Caco-2 (cell line): ENCODE data around the gene PIK3CG. TPM values are rescaled to one million over a fixed set of nuclear protein-coding genes. Genes with fewer than 3 reads are reported as not detected.
"Not testable (repeated sequence)": the region's sequence is repeated elsewhere in the genome, so short reads cannot be mapped to it uniquely, and the experiment has no call there.

Experiments
- BruUV-seq: library from RNA; stranded (reverse); fragments of 400-500 nt; replicated peaks from 2 replicates; lab custom pipeline; 2021; lab: Mats Ljungman, UMichigan
- CTCF ChIA-PET: fragments of 300-600 bp; sonication (Branson Sonifier 250); formaldehyde crosslinking; loops from one replicate; lab custom pipeline; 2022; ENCODE audit warnings: antibody characterized with exemption; lab: Charles Lee
- POLR2A ChIA-PET: fragments of 300-600 bp; sonication (Branson Sonifier 250); formaldehyde crosslinking; loops from one replicate; lab custom pipeline; 2022; ENCODE audit warnings: antibody characterized with exemption; lab: Charles Lee
- DNase-seq, 2 experiments: peaks; one replicate each; pipeline versions ENCODE4 v3.0.0 to v3.0.0-alpha.2; 2020 to 2022
- H3K27me3 ChIP-seq: replicated peaks from 2 replicates; pipeline ENCODE4 v1.6.0; 2011; ENCODE audit warnings: low read length; ENCODE audit not compliant: control insufficient read depth, insufficient read depth
- H3K36me3 ChIP-seq: 2 replicates; pipeline ENCODE4 v1.5.1; 2011; ENCODE audit warnings: low read length; ENCODE audit not compliant: control insufficient read depth, insufficient read depth
- H3K4me1 ChIP-seq: fragments of 250-450 bp; sonication (Bioruptor Pico); 2 replicates; pipeline ENCODE4 v1.5.1; 2020; ENCODE audit warnings: mild to moderate bottlenecking
- H3K4me3 ChIP-seq: 2 replicates; pipeline ENCODE4 v1.5.1; 2011; ENCODE audit warnings: low read depth, mild to moderate bottlenecking, control low read depth, low read length
- H3K9me3 ChIP-seq: fragments of 250-450 bp; sonication (Bioruptor Pico); 2 replicates; pipeline ENCODE4 v1.5.1; 2020; ENCODE audit warnings: mild to moderate bottlenecking, moderate library complexity
- H3K27ac Mint-ChIP-seq: one replicate; pipeline ENCODE4 v1.8.0; 2022; ENCODE audit warnings: mixed read lengths; ENCODE audit not compliant: unreplicated experiment
- H3K27me3 Mint-ChIP-seq: one replicate; pipeline ENCODE4 v1.8.0; 2022; ENCODE audit warnings: mixed read lengths; ENCODE audit not compliant: insufficient read depth, unreplicated experiment
- H3K36me3 Mint-ChIP-seq: one replicate; pipeline ENCODE4 v1.8.0; 2022; ENCODE audit warnings: mild to moderate bottlenecking, mixed read lengths; ENCODE audit not compliant: insufficient read depth, unreplicated experiment
- H3K4me1 Mint-ChIP-seq: one replicate; pipeline ENCODE4 v1.8.0; 2022; ENCODE audit warnings: low read depth, mixed read lengths; ENCODE audit not compliant: unreplicated experiment
- H3K4me3 Mint-ChIP-seq: one replicate; pipeline ENCODE4 v1.8.0; 2022; ENCODE audit warnings: mild to moderate bottlenecking, moderate library complexity, mixed read lengths; ENCODE audit not compliant: unreplicated experiment
- H3K9me3 Mint-ChIP-seq: one replicate; pipeline ENCODE4 v1.8.0; 2022; ENCODE audit warnings: mixed read lengths; ENCODE audit not compliant: unreplicated experiment
- CTCF ChIP-seq, 2 experiments: fragments of 200-600 bp in 1 of 2; IDR thresholded peaks; 1 replicate in 1 of 2; 2 replicates in 1 of 2; pipeline versions ENCODE4 v1.5.1 to v1.8.0; 2011 to 2022; ENCODE audit warnings: antibody characterized with exemption in 1 of 2, control low read depth in 1 of 2, inconsistent platforms in 1 of 2, low read depth in 1 of 2, low read length in 1 of 2, mild to moderate bottlenecking in 1 of 2, moderate library complexity in 1 of 2; ENCODE audit not compliant: insufficient read depth in 1 of 2, severe bottlenecking in 1 of 2, unreplicated experiment in 1 of 2
- intact Hi-C: fragments of 100-400 bp; cut with micrococcal nuclease; formaldehyde crosslinking; loops from one replicate; pipeline ENCODE4 v1.10.0; 2022; ENCODE audit not compliant: unreplicated experiment
- total RNA-seq: library from RNA; stranded (reverse); gene quantifications from 2 replicates; pipeline ENCODE4 v1.2.3, GENCODE V29; 2022

PIK3CG gene
- total RNA-seq, 1 experiment from 2014 or later, result not detected

- Histone ChIP-seq H3K9me3 (peaks cover 7% of the 10 kb centered on the region; the same call in 1 of the 2 replicates), H3K4me1 (no peaks in the 10 kb centered on the region), H3K36me3 (no peaks in the 10 kb centered on the region), H3K27me3 (no peaks in the 10 kb centered on the region), H3K4me3 (no peak overlapping the region)
- no peak for TF ChIP-seq CTCF (IDR thresholded peaks at IDR 0.05; ENCODE audit: insufficient read depth in 1 of 2, low read depth in 1 of 2, low read length in 1 of 2, severe bottlenecking in 1 of 2, unreplicated experiment in 1 of 2)
- H3K4me3 Mint-ChIP-seq, result no peak overlapping the region
- no peak overlapping the region for H3K27ac Mint-ChIP-seq
- no peaks in the 10 kb centered on the region for H3K4me1 Mint-ChIP-seq
- H3K9me3 Mint-ChIP-seq, result peaks cover 19% of the 10 kb centered on the region
- no peaks in the 10 kb centered on the region for H3K36me3 Mint-ChIP-seq
- peaks cover 3% of the 10 kb centered on the region for H3K27me3 Mint-ChIP-seq
- POLR2A ChIA-PET, result no interaction called here
- DNase-seq, result no peak
- CTCF ChIA-PET, result no interaction called here
- BruUV-seq, result no TSS peak
- intact Hi-C loops, result no loop called here
Observed at GRCh38 chr7:106829496-106829895, 35.6 kb upstream of the PIK3CG start.

GRCh38 chr7:106830896-106831295 lies 34.2 kb upstream of the PIK3CG start:
- POLR2A ChIA-PET, H3K27me3 ChIP-seq, DNase-seq, H3K27me3 Mint-ChIP-seq, H3K4me3 ChIP-seq, H3K9me3 ChIP-seq, BruUV-seq, H3K27ac Mint-ChIP-seq, H3K4me3 Mint-ChIP-seq, H3K36me3 ChIP-seq, CTCF ChIA-PET, H3K4me1 Mint-ChIP-seq, H3K36me3 Mint-ChIP-seq, intact Hi-C loops, H3K4me1 ChIP-seq: not testable (repeated sequence)
- peaks cover 19% of the 10 kb centered on the region for H3K9me3 Mint-ChIP-seq

GRCh38 chr7:106836816-106837215 lies 28.3 kb upstream of the PIK3CG start:
- BruUV-seq, result no TSS peak
- no peaks in the 10 kb centered on the region for H3K36me3 ChIP-seq
- 0 out of 2 replicates have a peak, but pooled peaks cover 5% of the 10 kb centered on the region for H3K9me3 ChIP-seq
- Mint-ChIP-seq H3K27ac (no peak overlapping the region), H3K27me3 (peaks cover 4% of the 10 kb centered on the region), H3K4me1 (no peaks in the 10 kb centered on the region), H3K36me3 (no peaks in the 10 kb centered on the region), H3K4me3 (no peak overlapping the region), H3K9me3 (no peaks in the 10 kb centered on the region)
- no peak overlapping the region for H3K4me3 ChIP-seq
- DNase-seq, result no peak
- H3K4me1 ChIP-seq, result no peaks in the 10 kb centered on the region
- no peaks in the 10 kb centered on the region for H3K27me3 ChIP-seq
- ChIA-PET POLR2A (no interaction called here), CTCF (no interaction called here)
- intact Hi-C loops, result no loop called here
- no peak for TF ChIP-seq CTCF (IDR thresholded peaks at IDR 0.05; ENCODE audit: insufficient read depth in 1 of 2, low read depth in 1 of 2, low read length in 1 of 2, severe bottlenecking in 1 of 2, unreplicated experiment in 1 of 2)

- Histone ChIP-seq H3K36me3 (no peaks in the 10 kb centered on the region), H3K4me1 (no peaks in the 10 kb centered on the region), H3K27me3 (no peaks in the 10 kb centered on the region), H3K9me3 (0 out of 2 replicates have a peak, but pooled peaks cover 5% of the 10 kb centered on the region), H3K4me3 (no peak overlapping the region)
- TF ChIP-seq CTCF (IDR thresholded peaks at IDR 0.05; ENCODE audit: insufficient read depth in 1 of 2, low read depth in 1 of 2, low read length in 1 of 2, severe bottlenecking in 1 of 2, unreplicated experiment in 1 of 2), result no peak
- H3K27me3 Mint-ChIP-seq, result peaks cover 13% of the 10 kb centered on the region
- intact Hi-C loops, result no loop called here
- ChIA-PET CTCF (no interaction called here), POLR2A (no interaction called here)
- no peak overlapping the region for H3K27ac Mint-ChIP-seq
- H3K9me3 Mint-ChIP-seq, result no peaks in the 10 kb centered on the region
- DNase-seq, result no peak
- H3K4me1 Mint-ChIP-seq, result no peaks in the 10 kb centered on the region
- H3K4me3 Mint-ChIP-seq, result no peak overlapping the region
- H3K36me3 Mint-ChIP-seq, result no peaks in the 10 kb centered on the region
- no TSS peak for BruUV-seq
Observed at GRCh38 chr7:106839511-106839910, 25.6 kb upstream of the PIK3CG start.
